OCI-LY3 (cell line): ENCODE data around the gene MUC7.
A peak's percentile ranks its signal among the peaks of the same experiment; 100 is the strongest.

Experiments used
- H2AFZ ChIP-seq: fragments of 200-600, 300-600 bp; shearing (Covaris generic); 2 replicates; pipeline ENCODE4 v1.6.0; 2014; ENCODE audit warnings: antibody characterized with exemption, low read depth, low read length
- H3K27ac ChIP-seq: fragments of 200-600, 300-600 bp; sonication (generic); 2 replicates; pipeline ENCODE4 v1.5.1; 2014; ENCODE audit warnings: mild to moderate bottlenecking, low read length, moderate library complexity, mixed read lengths
- H3K27me3 ChIP-seq: fragments of 200-600, 300-600 bp; sonication (generic); 2 replicates; pipeline ENCODE4 v1.6.1; 2014; ENCODE audit warnings: low read depth, low read length, mixed read lengths
- H3K36me3 ChIP-seq: fragments of 200-600, 300-600 bp; sonication (generic); replicated peaks from 2 replicates; pipeline ENCODE3; 2014; ENCODE audit warnings: low read depth, low read length, mixed read lengths
- H3K4me1 ChIP-seq: fragments of 300-600, 200-600 bp; sonication (generic); 2 replicates; pipeline ENCODE4 v1.6.1; 2014; ENCODE audit warnings: low read length, mixed read lengths
- H3K4me2 ChIP-seq: fragments of 200-600, 300-600 bp; sonication (generic); 2 replicates; pipeline ENCODE4 v1.6.1; 2014; ENCODE audit warnings: low read length, mixed read lengths
- H3K4me3 ChIP-seq: fragments of 300-600, 200-600 bp; sonication (generic); 2 replicates; pipeline ENCODE4 v1.5.1; 2014; ENCODE audit warnings: antibody characterized with exemption, mild to moderate bottlenecking, low read length, moderate library complexity
- H3K79me2 ChIP-seq: fragments of 300-600, 200-600 bp; shearing (Covaris generic); 2 replicates; pipeline ENCODE4 v1.6.1; 2014; ENCODE audit warnings: mild to moderate bottlenecking, low read length, mixed read lengths
- H3K9ac ChIP-seq: fragments of 300-600, 200-600 bp; shearing (Covaris generic); 2 replicates; pipeline ENCODE4 v1.6.0; 2014; ENCODE audit warnings: mild to moderate bottlenecking, low read length, moderate library complexity
- H3K9me3 ChIP-seq: fragments of 200-600, 300-600 bp; shearing (Covaris generic); 2 replicates; pipeline ENCODE4 v1.6.1; 2014; ENCODE audit warnings: low read length, mixed read lengths; ENCODE audit not compliant: insufficient read depth
- H4K20me1 ChIP-seq: fragments of 200-600, 300-600 bp; sonication (generic); 2 replicates; pipeline ENCODE4 v1.6.1; 2016; ENCODE audit warnings: low read length, mixed read lengths; ENCODE audit not compliant: insufficient read depth
- EZH2phosphoT487 ChIP-seq: fragments of 200-600 bp; shearing (Covaris generic); IDR thresholded peaks from 2 replicates; pipeline ENCODE4 v1.6.1; 2018; ENCODE audit warnings: antibody characterized with exemption, mixed run types, low read depth
- TF ChIP-seq, protein P1 (sequence below): fragments of 200-600, 300-600 bp; sonication (generic); IDR thresholded peaks from 2 replicates; pipeline ENCODE4 v1.5.1; 2014; ENCODE audit warnings: antibody characterized with exemption, low read length, low read depth

MUC7 gene

GRCh38 chr4:70442474-70442873 is 29.5 kb upstream of the MUC7 start:
- H2AFZ ChIP-seq = no peak overlapping the region
- no peaks in the 10 kb centered on the region for H3K79me2 ChIP-seq

GRCh38 chr4:70443329-70443728 is 28.7 kb upstream of the MUC7 start:
- H3K36me3 ChIP-seq = no peaks in the 10 kb centered on the region
- no peak overlapping the region for H2AFZ ChIP-seq
- no peak overlapping the region for H3K9ac ChIP-seq

More at GRCh38 chr4:70442474-70442873, 29.5 kb upstream of the MUC7 start:
- no peak overlapping the region for H3K27ac ChIP-seq
- TF ChIP-seq, protein P1, sequence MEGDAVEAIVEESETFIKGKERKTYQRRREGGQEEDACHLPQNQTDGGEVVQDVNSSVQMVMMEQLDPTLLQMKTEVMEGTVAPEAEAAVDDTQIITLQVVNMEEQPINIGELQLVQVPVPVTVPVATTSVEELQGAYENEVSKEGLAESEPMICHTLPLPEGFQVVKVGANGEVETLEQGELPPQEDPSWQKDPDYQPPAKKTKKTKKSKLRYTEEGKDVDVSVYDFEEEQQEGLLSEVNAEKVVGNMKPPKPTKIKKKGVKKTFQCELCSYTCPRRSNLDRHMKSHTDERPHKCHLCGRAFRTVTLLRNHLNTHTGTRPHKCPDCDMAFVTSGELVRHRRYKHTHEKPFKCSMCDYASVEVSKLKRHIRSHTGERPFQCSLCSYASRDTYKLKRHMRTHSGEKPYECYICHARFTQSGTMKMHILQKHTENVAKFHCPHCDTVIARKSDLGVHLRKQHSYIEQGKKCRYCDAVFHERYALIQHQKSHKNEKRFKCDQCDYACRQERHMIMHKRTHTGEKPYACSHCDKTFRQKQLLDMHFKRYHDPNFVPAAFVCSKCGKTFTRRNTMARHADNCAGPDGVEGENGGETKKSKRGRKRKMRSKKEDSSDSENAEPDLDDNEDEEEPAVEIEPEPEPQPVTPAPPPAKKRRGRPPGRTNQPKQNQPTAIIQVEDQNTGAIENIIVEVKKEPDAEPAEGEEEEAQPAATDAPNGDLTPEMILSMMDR = no peak
- no peaks in the 10 kb centered on the region for H3K27me3 ChIP-seq
- H3K9me3 ChIP-seq = no peaks in the 10 kb centered on the region
- no peaks in the 10 kb centered on the region for H3K36me3 ChIP-seq
- H3K9ac ChIP-seq = no peak overlapping the region
- no peak overlapping the region for H3K4me2 ChIP-seq
- no peaks in the 10 kb centered on the region for H4K20me1 ChIP-seq
- H3K4me1 ChIP-seq = no peaks in the 10 kb centered on the region
- H3K4me3 ChIP-seq = no peak overlapping the region

GRCh38 chr4:70449220-70449619 is 22.8 kb upstream of the MUC7 start:
- peak overlapping the region; percentile 27; the same call in 1 of the 2 replicates for H3K4me3 ChIP-seq
- H4K20me1 ChIP-seq = no peaks in the 10 kb centered on the region
- no peak for TF ChIP-seq EZH2phosphoT487
- TF ChIP-seq, protein P1 = no peak
- H3K4me2 ChIP-seq = peak overlapping the region; percentile 46
- H3K9me3 ChIP-seq = no peaks in the 10 kb centered on the region
- peaks cover 13% of the 10 kb centered on the region for H3K4me1 ChIP-seq
- peak overlapping the region; percentile 25; the same call in 1 of the 2 replicates for H3K27ac ChIP-seq
- H3K9ac ChIP-seq = no peak overlapping the region
- peaks cover 3% of the 10 kb centered on the region for H3K36me3 ChIP-seq
- H2AFZ ChIP-seq = no peak overlapping the region; the same call in 1 of the 2 replicates
- H3K27me3 ChIP-seq = no peaks in the 10 kb centered on the region
- H3K79me2 ChIP-seq = no peaks in the 10 kb centered on the region

More at GRCh38 chr4:70443329-70443728, 28.7 kb upstream of the MUC7 start:
- Histone ChIP-seq H3K4me2 (no peak overlapping the region), H3K9me3 (no peaks in the 10 kb centered on the region), H3K27me3 (no peaks in the 10 kb centered on the region), H4K20me1 (no peaks in the 10 kb centered on the region), H3K4me3 (no peak overlapping the region), H3K27ac (no peak overlapping the region), H3K79me2 (no peaks in the 10 kb centered on the region), H3K4me1 (no peaks in the 10 kb centered on the region)
- no peak for TF ChIP-seq EZH2phosphoT487
- TF ChIP-seq, protein P1 = no peak

DNA sequence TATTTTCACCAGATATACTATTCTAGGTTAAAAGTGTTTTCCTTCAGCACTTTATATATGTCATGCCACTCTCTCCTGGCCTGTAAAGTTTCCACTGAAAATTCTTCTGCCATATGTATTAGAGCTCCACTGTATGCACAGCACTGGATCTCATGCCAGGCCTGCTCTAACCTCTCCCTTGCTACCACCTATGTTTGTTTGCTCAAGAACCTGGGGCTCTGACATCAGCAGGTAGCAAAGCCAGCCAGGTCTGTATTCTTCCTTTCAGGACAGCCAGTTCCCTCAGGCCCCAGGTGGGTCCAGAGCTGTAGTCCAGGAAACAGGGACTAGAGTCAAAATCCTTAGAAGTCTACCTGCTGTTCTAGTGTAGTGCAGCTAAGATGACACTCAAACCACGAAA is 19.1 kb upstream of the MUC7 start:
- peaks cover 3% of the 10 kb centered on the region for H3K36me3 ChIP-seq
- H3K4me3 ChIP-seq = no peak overlapping the region
- H3K9ac ChIP-seq = no peak overlapping the region
- no peak overlapping the region for H3K4me2 ChIP-seq
- no peaks in the 10 kb centered on the region for H4K20me1 ChIP-seq
- H3K9me3 ChIP-seq = no peaks in the 10 kb centered on the region; the same call in 1 of the 2 replicates
- H3K27me3 ChIP-seq = no peaks in the 10 kb centered on the region
- no peak overlapping the region for H3K27ac ChIP-seq
- H2AFZ ChIP-seq = no peak overlapping the region
- peaks cover 13% of the 10 kb centered on the region for H3K4me1 ChIP-seq
- H3K79me2 ChIP-seq = no peaks in the 10 kb centered on the region
- TF ChIP-seq EZH2phosphoT487 = no peak
- TF ChIP-seq, protein P1 = no peak
